LNCAP (cell line): ENCODE data around the gene SERPINE2.

Experiments
- TF ChIP-seq, protein P1 (sequence below): fragments of 450-650 bp; IDR thresholded peaks from 2 replicates; pipeline ENCODE4 v1.5.1; 2017; ENCODE audit warnings: mild to moderate bottlenecking

Gene SERPINE2

GRCh38 chr2:224060783-224061482, 21.8 kb upstream of the SERPINE2 start:
- TF ChIP-seq, protein P1, sequence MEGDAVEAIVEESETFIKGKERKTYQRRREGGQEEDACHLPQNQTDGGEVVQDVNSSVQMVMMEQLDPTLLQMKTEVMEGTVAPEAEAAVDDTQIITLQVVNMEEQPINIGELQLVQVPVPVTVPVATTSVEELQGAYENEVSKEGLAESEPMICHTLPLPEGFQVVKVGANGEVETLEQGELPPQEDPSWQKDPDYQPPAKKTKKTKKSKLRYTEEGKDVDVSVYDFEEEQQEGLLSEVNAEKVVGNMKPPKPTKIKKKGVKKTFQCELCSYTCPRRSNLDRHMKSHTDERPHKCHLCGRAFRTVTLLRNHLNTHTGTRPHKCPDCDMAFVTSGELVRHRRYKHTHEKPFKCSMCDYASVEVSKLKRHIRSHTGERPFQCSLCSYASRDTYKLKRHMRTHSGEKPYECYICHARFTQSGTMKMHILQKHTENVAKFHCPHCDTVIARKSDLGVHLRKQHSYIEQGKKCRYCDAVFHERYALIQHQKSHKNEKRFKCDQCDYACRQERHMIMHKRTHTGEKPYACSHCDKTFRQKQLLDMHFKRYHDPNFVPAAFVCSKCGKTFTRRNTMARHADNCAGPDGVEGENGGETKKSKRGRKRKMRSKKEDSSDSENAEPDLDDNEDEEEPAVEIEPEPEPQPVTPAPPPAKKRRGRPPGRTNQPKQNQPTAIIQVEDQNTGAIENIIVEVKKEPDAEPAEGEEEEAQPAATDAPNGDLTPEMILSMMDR: no peak

- TF ChIP-seq, protein P1: no peak
Observed at GRCh38 chr2:224059178-224059577, 20.1 kb upstream of the SERPINE2 start.

GRCh38 chr2:224058048-224058775, 19.1 kb upstream of the SERPINE2 start:
- TF ChIP-seq, protein P1: no peak

DNA sequence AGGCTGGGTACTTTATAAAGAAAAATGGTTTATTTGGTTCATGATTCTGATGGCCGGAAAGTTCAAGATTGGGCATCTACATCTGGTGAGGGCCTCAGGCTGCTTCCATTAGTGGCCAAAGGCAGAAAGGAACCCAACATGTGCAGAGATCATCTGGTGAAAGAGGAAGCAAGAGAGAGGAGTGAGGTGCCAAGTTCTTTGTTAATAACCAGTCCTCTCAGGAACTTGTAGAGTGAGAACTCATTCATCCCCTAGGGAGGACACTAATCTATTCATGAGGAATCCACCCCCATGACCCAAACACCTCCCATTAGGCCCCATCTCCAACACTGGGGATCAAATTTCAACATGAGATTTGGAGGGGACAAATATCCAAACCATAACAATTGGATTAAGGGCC, 17.8 kb upstream of the SERPINE2 start:
- TF ChIP-seq, protein P1: no peak

GRCh38 chr2:224055101-224055500, 16.0 kb upstream of the SERPINE2 start:
- TF ChIP-seq, protein P1: no peak

DNA sequence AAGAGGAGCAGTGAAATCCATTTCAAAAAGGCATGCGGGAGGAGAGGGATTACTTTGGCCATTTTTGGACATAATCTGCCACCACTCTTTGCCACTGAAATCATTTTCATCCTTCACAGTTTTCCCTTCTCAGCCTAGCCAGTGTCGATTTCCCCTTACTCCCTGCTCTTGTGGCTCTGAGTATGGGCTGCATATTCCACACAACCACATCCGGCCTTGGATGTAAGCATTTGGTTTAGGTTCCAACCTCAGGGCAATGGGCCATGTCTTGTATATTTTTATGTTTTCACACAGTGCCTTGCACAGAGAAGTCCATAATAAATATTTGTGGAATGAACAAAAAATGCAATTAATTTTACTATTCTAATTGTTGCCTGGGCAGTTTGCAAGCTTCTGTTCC, 7.7 kb upstream of the SERPINE2 start:
- TF ChIP-seq, protein P1: no peak

GRCh38 chr2:224042191-224042696, 3.2 kb upstream of the SERPINE2 start:
- TF ChIP-seq, protein P1: no peak
